H9 (cell line): ENCODE results near the gene PGM2L1. TPM values are rescaled to one million over a fixed set of nuclear protein-coding genes. Genes with fewer than 3 reads are reported as not detected.
A peak's percentile ranks its signal among the peaks of the same experiment; 100 is the strongest.

Experiments
- DNase-seq: peaks from one replicate; pipeline ENCODE4 v3.0.0-alpha.2; 2017
- H2AFZ ChIP-seq: one replicate; pipeline ENCODE4 v1.6.1; 2013; ENCODE audit warnings: mild to moderate bottlenecking, low read length, control low read depth, moderate library complexity
- H2AK5ac ChIP-seq: 2 replicates; pipeline ENCODE4 v1.6.1; 2013; ENCODE audit warnings: low read length, control low read depth, mixed read lengths; ENCODE audit not compliant: insufficient read length
- H2BK120ac ChIP-seq: one replicate; pipeline ENCODE4 v1.6.1; 2013; ENCODE audit warnings: low read depth, mild to moderate bottlenecking, low read length, control low read depth, inconsistent platforms; ENCODE audit not compliant: poor library complexity, severe bottlenecking
- H2BK12ac ChIP-seq: 2 replicates; pipeline ENCODE4 v1.6.1; 2013; ENCODE audit warnings: low read length, control low read depth, mixed read lengths, low read depth; ENCODE audit not compliant: insufficient read length
- H2BK15ac ChIP-seq: 2 replicates; pipeline ENCODE4 v1.6.1; 2013; ENCODE audit warnings: low read depth, low read length, control low read depth
- H2BK20ac ChIP-seq: one replicate; pipeline ENCODE4 v1.6.1; 2013; ENCODE audit warnings: low read depth, mild to moderate bottlenecking, low read length, control low read depth, inconsistent platforms; ENCODE audit not compliant: poor library complexity, severe bottlenecking
- H2BK5ac ChIP-seq: 2 replicates; pipeline ENCODE4 v1.6.1; 2013; ENCODE audit warnings: low read length, control low read depth, mixed read lengths; ENCODE audit not compliant: insufficient read length
- H3K14ac ChIP-seq: 2 replicates; pipeline ENCODE4 v1.6.1; 2013; ENCODE audit warnings: low read length, control low read depth; ENCODE audit not compliant: insufficient read depth
- H3K18ac ChIP-seq: 2 replicates; pipeline ENCODE4 v1.6.1; 2013; ENCODE audit warnings: low read depth, mild to moderate bottlenecking, mixed read lengths, low read length, control low read depth; ENCODE audit not compliant: insufficient read length
- H3K23ac ChIP-seq: 2 replicates; pipeline ENCODE4 v1.6.1; 2013; ENCODE audit warnings: low read length, control low read depth, mixed read lengths, low read depth; ENCODE audit not compliant: insufficient read length
- H3K23me2 ChIP-seq: 2 replicates; pipeline ENCODE4 v1.6.1; 2013; ENCODE audit warnings: low read depth, mild to moderate bottlenecking, mixed read lengths, low read length, control low read depth; ENCODE audit not compliant: insufficient read length, poor library complexity, severe bottlenecking
- H3K27ac ChIP-seq: 2 replicates; pipeline ENCODE4 v1.5.1; 2013; ENCODE audit warnings: low read length, control low read depth, mixed read lengths, low read depth; ENCODE audit not compliant: insufficient read length
- H3K27me3 ChIP-seq: 2 replicates; pipeline ENCODE4 v1.6.1; 2013; ENCODE audit warnings: low read length, control low read depth, inconsistent platforms; ENCODE audit not compliant: insufficient read depth
- H3K4ac ChIP-seq: 2 replicates; pipeline ENCODE4 v1.6.1; 2013; ENCODE audit warnings: low read depth, mild to moderate bottlenecking, control low read depth, inconsistent platforms, low read length, moderate library complexity
- H3K4me1 ChIP-seq: 2 replicates; pipeline ENCODE4 v1.6.1; 2013; ENCODE audit warnings: low read length, control low read depth, inconsistent platforms; ENCODE audit not compliant: insufficient read depth
- H3K4me2 ChIP-seq: 2 replicates; pipeline ENCODE4 v1.6.1; 2013; ENCODE audit warnings: low read length, control low read depth, mixed read lengths; ENCODE audit not compliant: insufficient read length, insufficient read depth
- H3K56ac ChIP-seq: 2 replicates; pipeline ENCODE4 v1.6.1; 2013; ENCODE audit warnings: low read depth, mild to moderate bottlenecking, mixed read lengths, low read length, control low read depth; ENCODE audit not compliant: insufficient read length
- H3K79me1 ChIP-seq: 2 replicates; pipeline ENCODE4 v1.6.1; 2013; ENCODE audit warnings: low read depth, mild to moderate bottlenecking, moderate library complexity, low read length, control low read depth, inconsistent platforms; ENCODE audit not compliant: insufficient read depth, poor library complexity, severe bottlenecking
- H3K79me2 ChIP-seq: 2 replicates; pipeline ENCODE4 v1.6.1; 2013; ENCODE audit warnings: low read length, control low read depth, inconsistent platforms; ENCODE audit not compliant: insufficient read depth
- H3K9ac ChIP-seq: 2 replicates; pipeline ENCODE4 v1.6.1; 2013; ENCODE audit warnings: low read length, control low read depth, mixed read lengths; ENCODE audit not compliant: insufficient read length; ENCODE audit errors: extremely low read depth
- H3K9me3 ChIP-seq: one replicate; pipeline ENCODE4 v1.6.1; 2013; ENCODE audit warnings: low read depth, low read length, inconsistent platforms; ENCODE audit not compliant: control insufficient read depth
- H3T11ph ChIP-seq: one replicate; pipeline ENCODE4 v1.6.1; 2013; ENCODE audit warnings: mild to moderate bottlenecking, low read length, control low read depth, inconsistent platforms
- H4K20me1 ChIP-seq: one replicate; pipeline ENCODE4 v1.6.1; 2013; ENCODE audit not compliant: control insufficient read depth, insufficient read length, insufficient read depth
- H4K5ac ChIP-seq: 2 replicates; pipeline ENCODE4 v1.6.1; 2013; ENCODE audit warnings: low read depth, mild to moderate bottlenecking, mixed read lengths, low read length, control low read depth; ENCODE audit not compliant: insufficient read length
- H4K8ac ChIP-seq: replicated peaks from 2 replicates; pipeline ENCODE4 v1.6.1; 2013; ENCODE audit warnings: low read length, control low read depth, mixed read lengths, low read depth; ENCODE audit not compliant: insufficient read length
- H4K91ac ChIP-seq: 2 replicates; pipeline ENCODE4 v1.6.1; 2013; ENCODE audit warnings: low read depth, mild to moderate bottlenecking, moderate library complexity, mixed read lengths, low read length, control low read depth; ENCODE audit not compliant: insufficient read length
- H3K27ac Mint-ChIP-seq, 3 experiments: 2 replicates in 2 of 3; 3 replicates in 1 of 3; pipeline ENCODE4 v1.8.0; 2020 to 2021; ENCODE audit warnings: mixed read lengths in 3 of 3, mild to moderate bottlenecking in 1 of 3, moderate library complexity in 1 of 3
- H3K27me3 Mint-ChIP-seq: 2 replicates; pipeline ENCODE4 v1.8.0; 2021; ENCODE audit warnings: low read depth, mild to moderate bottlenecking, moderate library complexity, mixed read lengths
- H3K36me3 Mint-ChIP-seq, 3 experiments: 2 replicates in 2 of 3; 3 replicates in 1 of 3; pipeline ENCODE4 v1.8.0; 2020 to 2021; ENCODE audit warnings: low read depth in 3 of 3, mixed read lengths in 3 of 3; ENCODE audit not compliant: insufficient read depth in 1 of 3
- H3K4me1 Mint-ChIP-seq, 2 experiments: 2 replicates each; pipeline ENCODE4 v1.8.0; 2020; ENCODE audit warnings: mixed read lengths in 2 of 2
- H3K4me3 Mint-ChIP-seq, 2 experiments: 2 replicates in 1 of 2; 3 replicates in 1 of 2; pipeline ENCODE4 v1.8.0; 2020 to 2021; ENCODE audit warnings: mild to moderate bottlenecking in 2 of 2, mixed read lengths in 2 of 2, moderate library complexity in 1 of 2
- H3K9me3 Mint-ChIP-seq, 2 experiments: 2 replicates in 1 of 2; 3 replicates in 1 of 2; pipeline ENCODE4 v1.8.0; 2020; ENCODE audit warnings: mild to moderate bottlenecking in 2 of 2, mixed read lengths in 2 of 2, moderate library complexity in 1 of 2
- CTCF ChIP-seq: fragments of 200-600 bp; sonication (generic); conservative IDR thresholded peaks from 3 replicates; pipeline ENCODE4 v1.8.0; 2021; ENCODE audit warnings: antibody characterized with exemption, mild to moderate bottlenecking
- WGBS: extraction: QIAGEN DNeasy Blood & Tissue Kit; methylation state at CpG from one replicate; pipeline ENCODE4 v1.1.7; 2013; ENCODE audit warnings: missing lambda C conversion rate, low lambda C conversion rate, mixed read lengths; ENCODE audit not compliant: insufficient read length; ENCODE audit errors: extremely low coverage; 5-methylcytosine and 5-hydroxymethylcytosine counted together
- total RNA-seq: library from RNA; stranded (reverse); gene quantifications from 2 replicates; pipeline ENCODE4 v1.2.1, GENCODE V29; 2021

PGM2L1 gene
- total RNA-seq, 1 experiment from 2014 or later: 16.9 TPM

GRCh38 chr11:74283580-74284180, 114.6 kb downstream of the PGM2L1 start:
- Histone ChIP-seq H2BK15ac (no peak overlapping the region), H4K5ac (no peak overlapping the region), H2BK5ac (no peak overlapping the region), H2BK120ac (no peak overlapping the region), H2AFZ (no peak overlapping the region), H2BK20ac (no peak overlapping the region), H2BK12ac (no peak overlapping the region), H3K79me2 (no peaks in the 10 kb centered on the region), H3K4me2 (no peak overlapping the region), H3K9ac (no peak overlapping the region), H3K23ac (no peak overlapping the region), H3K4me1 (no peaks in the 10 kb centered on the region), H3K27me3 (no peaks in the 10 kb centered on the region), H3K79me1 (no peaks in the 10 kb centered on the region), H4K8ac (no peak overlapping the region), H4K91ac (no peak overlapping the region), H3K9me3 (no peaks in the 10 kb centered on the region), H3K18ac (no peak overlapping the region), H3K56ac (no peak overlapping the region), H4K20me1 (no peaks in the 10 kb centered on the region), H3K14ac (0 out of 2 replicates have a peak overlapping the region, but pooled peaks have one; percentile 48), H3K23me2 (no peaks in the 10 kb centered on the region), H2AK5ac (no peak overlapping the region), H3T11ph (no peak overlapping the region), H3K4ac (no peak overlapping the region), H3K27ac (no peak overlapping the region)
- no CpG with 5 or more reads among the region's 3 CpGs for WGBS
- DNase-seq: no peak
- Mint-ChIP-seq H3K27me3 (no peaks in the 10 kb centered on the region; the same call in 1 of the 2 replicates), H3K4me1 (no peaks in the 10 kb centered on the region), H3K27ac (no peak overlapping the region), H3K9me3 (no peaks in the 10 kb centered on the region), H3K36me3 (no peaks in the 10 kb centered on the region), H3K4me3 (no peak overlapping the region)
- no peak for TF ChIP-seq CTCF
